ENCODE results near the gene MEFV. TPM values are rescaled to one million over a fixed set of nuclear protein-coding genes. Genes with fewer than 3 reads are reported as not detected.

MEFV gene
- total and polyA plus RNA-seq, 2 of the 4 experiments (the other 2 are of a cell fraction), result not detected

GRCh38 chr16:3262517-3262916 is 6.1 kb upstream of the MEFV start (continued):
- no peak for TF ChIP-seq SMC3 (IDR thresholded peaks at IDR 0.05; ENCODE audit: low read depth, low read length)
- no peak for TF ChIP-seq CEBPB (IDR thresholded peaks at IDR 0.05; ENCODE audit: low read depth, low read length)
- TF ChIP-seq RAD21 (IDR thresholded peaks at IDR 0.05; ENCODE audit: low read length), result no peak
- no peak for TF ChIP-seq NFE2L2 (IDR thresholded peaks at IDR 0.05; ENCODE audit: low read depth, low read length)
- no peak for TF ChIP-seq MXI1 (IDR thresholded peaks at IDR 0.05; ENCODE audit: borderline replicate concordance, low read depth, low read length)
- TF ChIP-seq BHLHE40 (IDR thresholded peaks at IDR 0.05; ENCODE audit: low read depth, low read length), result no peak
- no peak for TF ChIP-seq FOS (IDR thresholded peaks at IDR 0.05; ENCODE audit: low read depth, low read length)

GRCh38 chr16:3259836-3260235 is 3.4 kb upstream of the MEFV start:
- in situ Hi-C loops (cut with MboI; ENCODE audit: low sequenced_read_pairs), result no loop called here
- Histone ChIP-seq H4K5ac (ENCODE audit: low read depth, low read length) (no peak overlapping the region), H4K20me1 (ENCODE audit: insufficient read depth, low read length) (no peaks in the 10 kb centered on the region), H2BK5ac (ENCODE audit: low read depth, low read length, poor library complexity, severe bottlenecking) (no peak overlapping the region), H3K27me3 (ENCODE audit: control insufficient read depth, insufficient read depth, low read length) (peaks cover 8% of the 10 kb centered on the region; the same call in 1 of the 2 replicates), H3K4me1 (ENCODE audit: control insufficient read depth, insufficient read depth, low read length) (0 out of 2 replicates have a peak, but pooled peaks cover 1% of the 10 kb centered on the region), H3K36me3 (ENCODE audit: control insufficient read depth, insufficient read depth, low read length) (no peaks in the 10 kb centered on the region), H3K14ac (replicated peaks; ENCODE audit: low read depth, low read length) (no peak overlapping the region), H3K4me2 (ENCODE audit: low read depth, low read length) (no peak overlapping the region), H2BK120ac (ENCODE audit: low read depth, low read length) (no peak overlapping the region), H2AFZ (replicated peaks; ENCODE audit: low read length, poor library complexity) (no peak overlapping the region), H3K4me3 (ENCODE audit: insufficient read depth, low read depth, low read length) (no peak overlapping the region), H3K4ac (ENCODE audit: low read depth, low read length) (no peak overlapping the region), H2AK5ac (ENCODE audit: low read depth, low read length) (no peak overlapping the region), H3K9me3 (ENCODE audit: control insufficient read depth, insufficient read depth, low read length) (no peaks in the 10 kb centered on the region; the same call in 1 of the 2 replicates), H3K23ac (ENCODE audit: low read depth, low read length) (no peak overlapping the region), H2BK15ac (ENCODE audit: low read depth, low read length) (no peak overlapping the region), H4K91ac (ENCODE audit: insufficient read depth, low read depth, low read length) (no peak overlapping the region), H3K27ac (ENCODE audit: insufficient read depth, low read length) (no peak overlapping the region), H3K56ac (ENCODE audit: extremely low read depth, insufficient read depth, low read length) (no peak overlapping the region), H3K9ac (ENCODE audit: low read depth, low read length) (no peak overlapping the region), H3K18ac (ENCODE audit: low read depth, low read length) (no peak overlapping the region), H3K9me1 (ENCODE audit: insufficient read depth, low read length) (no peaks in the 10 kb centered on the region; the same call in 1 of the 2 replicates), H3K79me1 (ENCODE audit: low read depth in 1 of 2, low read length in 2 of 2) (peaks cover 0 to 3% of the 10 kb centered on the region in 2 experiments; a peak in 2 of 4 replicates), H2BK20ac (ENCODE audit: low read depth, low read length) (no peak overlapping the region), H2AK9ac (replicated peaks; ENCODE audit: low read depth, low read length, poor library complexity) (no peak overlapping the region), H4K8ac (ENCODE audit: low read depth in 2 of 2, low read length in 2 of 2) (no peak overlapping the region)
- POLR2A ChIA-PET (ENCODE audit: unreplicated experiment), result no interaction called here
- ATAC-seq (ENCODE audit: low read depth) (no peak), DNase-seq (no peak)
- dilution Hi-C loops (cut with HindIII; ENCODE audit: low sequenced_read_pairs, unreplicated experiment), result no loop called here
- no peak for TF ChIP-seq MAFK (IDR thresholded peaks at IDR 0.05; ENCODE audit: low read depth, low read length)
- 0 out of 2 replicates have a peak, but pooled peaks have one; percentile 4 for TF ChIP-seq CEBPB (IDR thresholded peaks at IDR 0.05; ENCODE audit: low read depth, low read length)
- WGBS, 2 experiments (ENCODE audit: extremely low coverage in 2 of 2, insufficient read length in 1 of 2), result no CpG with 5 or more reads among the region's 8 CpGs
- BruUV-seq (replicated peaks), result no TSS peak
- CTCF ChIA-PET, result no interaction called here
- intact Hi-C loops (cut with micrococcal nuclease), result loop anchor here (5.0 kb wide), 1 partner anchor 73 kb away; the partner anchor contains the start of gene OR1F1

Measured in IMR-90 (cell line).